ENCODE results near the gene LDLRAD3.

DNA sequence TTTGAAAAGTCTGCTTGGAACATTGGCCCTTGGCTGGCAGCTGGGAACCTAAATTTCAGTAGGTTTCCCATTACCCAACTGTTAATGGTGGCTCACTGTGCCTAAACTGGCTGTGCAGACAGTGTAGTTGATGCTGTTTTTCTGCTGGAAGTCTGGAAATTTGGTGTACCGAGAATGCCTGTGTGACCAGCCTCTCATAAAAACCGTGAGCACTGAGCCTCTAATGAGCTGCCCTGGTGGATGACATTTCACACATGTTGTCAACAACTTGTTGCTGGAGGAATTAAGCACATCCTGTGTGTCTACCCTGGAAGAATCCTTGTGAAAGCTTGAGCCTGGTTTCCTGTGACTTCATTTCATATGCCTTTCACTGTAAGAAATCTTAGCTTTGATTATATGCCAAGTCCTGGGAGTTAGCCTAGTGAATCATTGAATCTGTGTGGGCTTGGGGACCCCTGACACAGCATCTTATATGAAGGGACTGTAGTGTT lies 131.1 kb downstream of the LDLRAD3 start:
- TF ChIP-seq, protein P1, sequence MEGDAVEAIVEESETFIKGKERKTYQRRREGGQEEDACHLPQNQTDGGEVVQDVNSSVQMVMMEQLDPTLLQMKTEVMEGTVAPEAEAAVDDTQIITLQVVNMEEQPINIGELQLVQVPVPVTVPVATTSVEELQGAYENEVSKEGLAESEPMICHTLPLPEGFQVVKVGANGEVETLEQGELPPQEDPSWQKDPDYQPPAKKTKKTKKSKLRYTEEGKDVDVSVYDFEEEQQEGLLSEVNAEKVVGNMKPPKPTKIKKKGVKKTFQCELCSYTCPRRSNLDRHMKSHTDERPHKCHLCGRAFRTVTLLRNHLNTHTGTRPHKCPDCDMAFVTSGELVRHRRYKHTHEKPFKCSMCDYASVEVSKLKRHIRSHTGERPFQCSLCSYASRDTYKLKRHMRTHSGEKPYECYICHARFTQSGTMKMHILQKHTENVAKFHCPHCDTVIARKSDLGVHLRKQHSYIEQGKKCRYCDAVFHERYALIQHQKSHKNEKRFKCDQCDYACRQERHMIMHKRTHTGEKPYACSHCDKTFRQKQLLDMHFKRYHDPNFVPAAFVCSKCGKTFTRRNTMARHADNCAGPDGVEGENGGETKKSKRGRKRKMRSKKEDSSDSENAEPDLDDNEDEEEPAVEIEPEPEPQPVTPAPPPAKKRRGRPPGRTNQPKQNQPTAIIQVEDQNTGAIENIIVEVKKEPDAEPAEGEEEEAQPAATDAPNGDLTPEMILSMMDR (IDR thresholded peaks at IDR 0.05), result no peak
- no peak for TF ChIP-seq POLR2A (IDR thresholded peaks at IDR 0.05)

Data from suprapubic skin (tissue), 3 donors.